ENCODE measurements around the gene LARGE1. TPM values are rescaled to one million over a fixed set of nuclear protein-coding genes. Genes with fewer than 3 reads are reported as not detected.

The LARGE1 gene
- total RNA-seq, 1 experiment from 2014 or later: 1.3 TPM

- Histone ChIP-seq H3K36me3 (ENCODE audit: low read depth, low read length) (no peaks in the 10 kb centered on the region), H3K4me3 (ENCODE audit: low read length) (no peak overlapping the region), H4K20me1 (ENCODE audit: low read length) (no peaks in the 10 kb centered on the region), H2AFZ (ENCODE audit: low read length) (no peak overlapping the region), H3K79me2 (ENCODE audit: low read length) (no peaks in the 10 kb centered on the region), H3F3A (ENCODE audit: low read length, unreplicated experiment) (no peaks in the 10 kb centered on the region), H3K4me2 (ENCODE audit: low read length) (no peak overlapping the region), H3K27me3 (ENCODE audit: low read length) (no peaks in the 10 kb centered on the region), H3K27ac (ENCODE audit: low read length) (no peak overlapping the region), H3K9ac (ENCODE audit: low read length) (no peak overlapping the region), H3K9me2 (replicated peaks; ENCODE audit: low read length) (no peaks in the 10 kb centered on the region), H3K4me1 (ENCODE audit: insufficient read depth, low read length) (no peaks in the 10 kb centered on the region), H3K9me3 (ENCODE audit: low read length) (no peaks in the 10 kb centered on the region)
- DNase-seq: no peak
- ChIA-PET CTCF (no interaction called here), POLR2A (ENCODE audit: unreplicated experiment) (no interaction called here)
- ATAC-seq: no peak
- intact Hi-C loops (cut with micrococcal nuclease): no loop called here
- BruUV-seq (replicated peaks): no TSS peak
- TF ChIP-seq EZH2 (IDR thresholded peaks at IDR 0.05; ENCODE audit: low read length, unreplicated experiment) (no peak), EZH2phosphoT487 (IDR thresholded peaks at IDR 0.05; ENCODE audit: borderline replicate concordance, low read length) (no peak), CTCF (conservative IDR thresholded peaks at IDR 0.05; ENCODE audit: low read depth, low read length) (no peak)
Measured at GRCh38 chr22:33542153-33542552, 378.1 kb downstream of the LARGE1 start.

- Histone ChIP-seq H3K36me3 (ENCODE audit: low read depth, low read length) (no peaks in the 10 kb centered on the region), H3K27me3 (ENCODE audit: low read length) (no peaks in the 10 kb centered on the region), H4K20me1 (ENCODE audit: low read length) (no peaks in the 10 kb centered on the region), H3F3A (ENCODE audit: low read length, unreplicated experiment) (no peaks in the 10 kb centered on the region), H2AFZ (ENCODE audit: low read length) (no peak overlapping the region), H3K4me3 (ENCODE audit: low read length) (no peak overlapping the region), H3K9me2 (replicated peaks; ENCODE audit: low read length) (no peaks in the 10 kb centered on the region), H3K9me3 (ENCODE audit: low read length) (no peaks in the 10 kb centered on the region), H3K9ac (ENCODE audit: low read length) (no peak overlapping the region), H3K4me2 (ENCODE audit: low read length) (no peak overlapping the region), H3K4me1 (ENCODE audit: insufficient read depth, low read length) (no peaks in the 10 kb centered on the region), H3K27ac (ENCODE audit: low read length) (no peak overlapping the region), H3K79me2 (ENCODE audit: low read length) (no peaks in the 10 kb centered on the region)
- BruUV-seq (replicated peaks): no TSS peak
- CTCF ChIA-PET: no interaction called here
- ATAC-seq: no peak
- TF ChIP-seq CTCF (conservative IDR thresholded peaks at IDR 0.05; ENCODE audit: low read depth, low read length) (no peak), EZH2phosphoT487 (IDR thresholded peaks at IDR 0.05; ENCODE audit: borderline replicate concordance, low read length) (no peak), EZH2 (IDR thresholded peaks at IDR 0.05; ENCODE audit: low read length, unreplicated experiment) (no peak)
- POLR2A ChIA-PET (ENCODE audit: unreplicated experiment): no interaction called here
- intact Hi-C loops (cut with micrococcal nuclease): no loop called here
- DNase-seq: peak; percentile 7
Measured at GRCh38 chr22:33539902-33540751, 380.1 kb downstream of the LARGE1 start.

DNA sequence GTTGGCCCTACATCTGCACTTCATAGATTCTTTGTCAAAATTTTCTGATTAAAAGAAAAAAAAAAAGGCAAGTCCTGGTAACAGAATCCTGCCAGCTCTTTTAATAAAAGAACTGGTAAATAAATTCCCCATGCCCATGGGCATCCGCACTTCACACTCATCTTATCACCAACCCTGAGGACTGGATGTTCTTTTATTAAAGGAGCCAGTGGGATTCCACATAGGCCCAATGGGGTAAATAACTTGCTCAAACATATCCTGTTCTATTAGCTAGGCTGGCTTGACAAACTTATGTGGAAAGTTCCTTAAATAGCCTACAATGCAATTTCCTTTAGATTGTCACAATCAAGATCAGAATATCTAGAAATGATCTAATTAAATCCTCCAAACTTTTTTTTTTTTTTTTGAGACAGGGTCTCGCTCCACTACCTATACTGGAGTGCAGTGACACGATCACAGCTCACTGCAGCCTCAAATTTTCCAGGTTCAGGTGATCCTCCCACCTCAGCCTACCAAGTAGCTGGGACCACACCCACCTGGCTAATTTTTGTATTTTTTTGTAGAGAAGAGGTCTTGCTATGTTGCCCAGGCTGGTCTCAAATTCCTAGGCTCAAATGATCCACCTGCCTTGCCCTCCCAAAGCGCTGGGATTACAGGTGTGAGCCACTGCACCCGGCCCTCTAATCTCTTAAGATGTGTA, 380.9 kb downstream of the LARGE1 start:
- H2AFZ ChIP-seq (ENCODE audit: low read length): no peak overlapping the region
- H3K27me3 ChIP-seq (ENCODE audit: low read length): no peaks in the 10 kb centered on the region
- H3F3A ChIP-seq (ENCODE audit: low read length, unreplicated experiment): no peaks in the 10 kb centered on the region
- no peak overlapping the region for H3K4me2 ChIP-seq (ENCODE audit: low read length)
- no peaks in the 10 kb centered on the region for H4K20me1 ChIP-seq (ENCODE audit: low read length)
- H3K36me3 ChIP-seq (ENCODE audit: low read depth, low read length): no peaks in the 10 kb centered on the region
- intact Hi-C loops (cut with micrococcal nuclease): no loop called here
- ChIA-PET POLR2A (ENCODE audit: unreplicated experiment) (no interaction called here), CTCF (no interaction called here)
- ATAC-seq: no peak
- H3K9ac ChIP-seq (ENCODE audit: low read length): no peak overlapping the region
- H3K9me3 ChIP-seq (ENCODE audit: low read length): no peaks in the 10 kb centered on the region
- H3K27ac ChIP-seq (ENCODE audit: low read length): no peak overlapping the region
- no peak for TF ChIP-seq EZH2phosphoT487 (IDR thresholded peaks at IDR 0.05; ENCODE audit: borderline replicate concordance, low read length)
- TF ChIP-seq CTCF (conservative IDR thresholded peaks at IDR 0.05; ENCODE audit: low read depth, low read length): no peak
- no peak for TF ChIP-seq EZH2 (IDR thresholded peaks at IDR 0.05; ENCODE audit: low read length, unreplicated experiment)
- no peaks in the 10 kb centered on the region for H3K9me2 ChIP-seq (replicated peaks; ENCODE audit: low read length)
- no TSS peak for BruUV-seq (replicated peaks)
- no peaks in the 10 kb centered on the region for H3K79me2 ChIP-seq (ENCODE audit: low read length)
- H3K4me3 ChIP-seq (ENCODE audit: low read length): no peak overlapping the region
- no peaks in the 10 kb centered on the region for H3K4me1 ChIP-seq (ENCODE audit: insufficient read depth, low read length)
- DNase-seq: no peak
